ENCODE data around the gene NRG2. TPM values are rescaled to one million over a fixed set of nuclear protein-coding genes. Genes with fewer than 3 reads are reported as not detected.

The NRG2 gene
- total RNA-seq, 1 experiment from 2014 or later: 0.59 TPM

- intact Hi-C loops (cut with micrococcal nuclease; ENCODE audit: unreplicated experiment): no loop called here
Measured at GRCh38 chr5:140012443-140012842, 30.7 kb downstream of the NRG2 start.

GRCh38 chr5:140011297-140011802, 31.7 kb downstream of the NRG2 start:
- TF ChIP-seq CTCF (IDR thresholded peaks at IDR 0.05; ENCODE audit: insufficient read depth in 1 of 2, low read depth in 1 of 2, low read length in 1 of 2, severe bottlenecking in 1 of 2, unreplicated experiment in 1 of 2): no peak
- no TSS peak for BruUV-seq (replicated peaks)
- Mint-ChIP-seq H3K27ac (ENCODE audit: unreplicated experiment) (no peak overlapping the region), H3K27me3 (ENCODE audit: insufficient read depth, unreplicated experiment) (no peaks in the 10 kb centered on the region), H3K9me3 (ENCODE audit: unreplicated experiment) (no peaks in the 10 kb centered on the region), H3K4me3 (ENCODE audit: unreplicated experiment) (no peak overlapping the region), H3K4me1 (ENCODE audit: low read depth, unreplicated experiment) (no peaks in the 10 kb centered on the region), H3K36me3 (ENCODE audit: insufficient read depth, unreplicated experiment) (no peaks in the 10 kb centered on the region)
- peak; percentile 60 to 72 for DNase-seq
- Histone ChIP-seq H3K36me3 (ENCODE audit: control insufficient read depth, insufficient read depth, low read length) (no peaks in the 10 kb centered on the region), H3K4me3 (ENCODE audit: low read depth, low read length) (no peak overlapping the region), H3K4me1 (peaks cover 20% of the 10 kb centered on the region), H3K27me3 (replicated peaks; ENCODE audit: control insufficient read depth, insufficient read depth, low read length) (no peaks in the 10 kb centered on the region), H3K9me3 (peaks cover 6% of the 10 kb centered on the region; the same call in 1 of the 2 replicates)
- intact Hi-C loops (cut with micrococcal nuclease; ENCODE audit: unreplicated experiment): loop anchor here (1.0 kb wide), 1 partner anchor 12 kb away; no protein-coding TSS in a partner anchor
- POLR2A ChIA-PET: no interaction called here
- CTCF ChIA-PET: no interaction called here

More at GRCh38 chr5:140012443-140012842, 30.7 kb downstream of the NRG2 start:
- ChIA-PET POLR2A (no interaction called here), CTCF (no interaction called here)
- no peak for TF ChIP-seq CTCF (IDR thresholded peaks at IDR 0.05; ENCODE audit: insufficient read depth in 1 of 2, low read depth in 1 of 2, low read length in 1 of 2, severe bottlenecking in 1 of 2, unreplicated experiment in 1 of 2)
- H3K27ac Mint-ChIP-seq (ENCODE audit: unreplicated experiment): no peak overlapping the region
- H3K4me3 ChIP-seq (ENCODE audit: low read depth, low read length): no peak overlapping the region
- no peak for DNase-seq
- no peaks in the 10 kb centered on the region for H3K27me3 Mint-ChIP-seq (ENCODE audit: insufficient read depth, unreplicated experiment)
- no peaks in the 10 kb centered on the region for H3K36me3 Mint-ChIP-seq (ENCODE audit: insufficient read depth, unreplicated experiment)
- no TSS peak for BruUV-seq (replicated peaks)
- no peaks in the 10 kb centered on the region for H3K9me3 Mint-ChIP-seq (ENCODE audit: unreplicated experiment)
- no peaks in the 10 kb centered on the region for H3K4me1 Mint-ChIP-seq (ENCODE audit: low read depth, unreplicated experiment)
- H3K4me3 Mint-ChIP-seq (ENCODE audit: unreplicated experiment): no peak overlapping the region
- no peaks in the 10 kb centered on the region for H3K36me3 ChIP-seq (ENCODE audit: control insufficient read depth, insufficient read depth, low read length)
- H3K4me1 ChIP-seq: peaks cover 20% of the 10 kb centered on the region
- H3K27me3 ChIP-seq (replicated peaks; ENCODE audit: control insufficient read depth, insufficient read depth, low read length): no peaks in the 10 kb centered on the region
- H3K9me3 ChIP-seq: peaks cover 6% of the 10 kb centered on the region; the same call in 1 of the 2 replicates

GRCh38 chr5:140010798-140011197, 32.3 kb downstream of the NRG2 start:
- no peaks in the 10 kb centered on the region for H3K4me1 Mint-ChIP-seq (ENCODE audit: low read depth, unreplicated experiment)
- BruUV-seq (replicated peaks): no TSS peak
- ChIA-PET CTCF (no interaction called here), POLR2A (no interaction called here)
- Histone ChIP-seq H3K4me3 (ENCODE audit: low read depth, low read length) (no peak overlapping the region), H3K9me3 (peaks cover 6% of the 10 kb centered on the region; the same call in 1 of the 2 replicates), H3K27me3 (replicated peaks; ENCODE audit: control insufficient read depth, insufficient read depth, low read length) (no peaks in the 10 kb centered on the region), H3K36me3 (ENCODE audit: control insufficient read depth, insufficient read depth, low read length) (no peaks in the 10 kb centered on the region), H3K4me1 (peaks cover 16% of the 10 kb centered on the region)
- no peak for DNase-seq
- no peak for TF ChIP-seq CTCF (IDR thresholded peaks at IDR 0.05; ENCODE audit: insufficient read depth in 1 of 2, low read depth in 1 of 2, low read length in 1 of 2, severe bottlenecking in 1 of 2, unreplicated experiment in 1 of 2)
- no peak overlapping the region for H3K4me3 Mint-ChIP-seq (ENCODE audit: unreplicated experiment)
- no peaks in the 10 kb centered on the region for H3K36me3 Mint-ChIP-seq (ENCODE audit: insufficient read depth, unreplicated experiment)
- no peaks in the 10 kb centered on the region for H3K27me3 Mint-ChIP-seq (ENCODE audit: insufficient read depth, unreplicated experiment)
- intact Hi-C loops (cut with micrococcal nuclease; ENCODE audit: unreplicated experiment): loop anchor here (1.0 kb wide), 1 partner anchor 13 kb away; no protein-coding TSS in a partner anchor
- no peaks in the 10 kb centered on the region for H3K9me3 Mint-ChIP-seq (ENCODE audit: unreplicated experiment)
- no peak overlapping the region for H3K27ac Mint-ChIP-seq (ENCODE audit: unreplicated experiment)

Measured in Caco-2 (cell line).